ENCODE data around the gene PTPRD. TPM values are rescaled to one million over a fixed set of nuclear protein-coding genes. Genes with fewer than 3 reads are reported as not detected.
"Not testable (repeated sequence)": the region's sequence is repeated elsewhere in the genome, so short reads cannot be mapped to it uniquely, and the experiment has no call there.

Gene PTPRD
- total RNA-seq, 1 donor from 2014 or later, result 532 TPM

- H3K36me3 Mint-ChIP-seq (ENCODE audit: unreplicated experiment), result no peaks in the 10 kb centered on the region
- no peaks in the 10 kb centered on the region for H3K27me3 Mint-ChIP-seq (ENCODE audit: unreplicated experiment)
- TF ChIP-seq, protein P1, sequence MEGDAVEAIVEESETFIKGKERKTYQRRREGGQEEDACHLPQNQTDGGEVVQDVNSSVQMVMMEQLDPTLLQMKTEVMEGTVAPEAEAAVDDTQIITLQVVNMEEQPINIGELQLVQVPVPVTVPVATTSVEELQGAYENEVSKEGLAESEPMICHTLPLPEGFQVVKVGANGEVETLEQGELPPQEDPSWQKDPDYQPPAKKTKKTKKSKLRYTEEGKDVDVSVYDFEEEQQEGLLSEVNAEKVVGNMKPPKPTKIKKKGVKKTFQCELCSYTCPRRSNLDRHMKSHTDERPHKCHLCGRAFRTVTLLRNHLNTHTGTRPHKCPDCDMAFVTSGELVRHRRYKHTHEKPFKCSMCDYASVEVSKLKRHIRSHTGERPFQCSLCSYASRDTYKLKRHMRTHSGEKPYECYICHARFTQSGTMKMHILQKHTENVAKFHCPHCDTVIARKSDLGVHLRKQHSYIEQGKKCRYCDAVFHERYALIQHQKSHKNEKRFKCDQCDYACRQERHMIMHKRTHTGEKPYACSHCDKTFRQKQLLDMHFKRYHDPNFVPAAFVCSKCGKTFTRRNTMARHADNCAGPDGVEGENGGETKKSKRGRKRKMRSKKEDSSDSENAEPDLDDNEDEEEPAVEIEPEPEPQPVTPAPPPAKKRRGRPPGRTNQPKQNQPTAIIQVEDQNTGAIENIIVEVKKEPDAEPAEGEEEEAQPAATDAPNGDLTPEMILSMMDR (IDR thresholded peaks at IDR 0.05; ENCODE audit: partially characterized antibody, unreplicated experiment), result no peak
- no peak for DNase-seq
- H3K27ac Mint-ChIP-seq (ENCODE audit: unreplicated experiment), result peak overlapping the region; percentile 4
- peaks cover 32% of the 10 kb centered on the region for H3K4me1 Mint-ChIP-seq (ENCODE audit: low read depth, unreplicated experiment)
- no peak overlapping the region for H3K4me3 Mint-ChIP-seq (ENCODE audit: unreplicated experiment)
- peaks cover 3% of the 10 kb centered on the region for H3K9me3 Mint-ChIP-seq (ENCODE audit: unreplicated experiment)
These were observed 1908.9 kb downstream of the PTPRD start for GRCh38 chr9:8703904-8704303.

GRCh38 chr9:8701904-8702303, 1910.9 kb downstream of the PTPRD start:
- H3K27me3 Mint-ChIP-seq (ENCODE audit: unreplicated experiment), result no peaks in the 10 kb centered on the region
- H3K36me3 Mint-ChIP-seq (ENCODE audit: unreplicated experiment), result no peaks in the 10 kb centered on the region
- peaks cover 35% of the 10 kb centered on the region for H3K4me1 Mint-ChIP-seq (ENCODE audit: low read depth, unreplicated experiment)
- no peak overlapping the region for H3K27ac Mint-ChIP-seq (ENCODE audit: unreplicated experiment)
- no peak for DNase-seq
- TF ChIP-seq, protein P1 (IDR thresholded peaks at IDR 0.05; ENCODE audit: partially characterized antibody, unreplicated experiment), result no peak
- peaks cover 3% of the 10 kb centered on the region for H3K9me3 Mint-ChIP-seq (ENCODE audit: unreplicated experiment)
- no peak overlapping the region for H3K4me3 Mint-ChIP-seq (ENCODE audit: unreplicated experiment)

- H3K27ac Mint-ChIP-seq (ENCODE audit: unreplicated experiment); H3K27me3 Mint-ChIP-seq (ENCODE audit: unreplicated experiment); H3K36me3 Mint-ChIP-seq (ENCODE audit: unreplicated experiment); DNase-seq; H3K4me3 Mint-ChIP-seq (ENCODE audit: unreplicated experiment); H3K9me3 Mint-ChIP-seq (ENCODE audit: unreplicated experiment): not testable (repeated sequence)
- H3K4me1 Mint-ChIP-seq (ENCODE audit: low read depth, unreplicated experiment), result peaks cover 44% of the 10 kb centered on the region
These were observed 1915.2 kb downstream of the PTPRD start for GRCh38 chr9:8697565-8697964.

DNA sequence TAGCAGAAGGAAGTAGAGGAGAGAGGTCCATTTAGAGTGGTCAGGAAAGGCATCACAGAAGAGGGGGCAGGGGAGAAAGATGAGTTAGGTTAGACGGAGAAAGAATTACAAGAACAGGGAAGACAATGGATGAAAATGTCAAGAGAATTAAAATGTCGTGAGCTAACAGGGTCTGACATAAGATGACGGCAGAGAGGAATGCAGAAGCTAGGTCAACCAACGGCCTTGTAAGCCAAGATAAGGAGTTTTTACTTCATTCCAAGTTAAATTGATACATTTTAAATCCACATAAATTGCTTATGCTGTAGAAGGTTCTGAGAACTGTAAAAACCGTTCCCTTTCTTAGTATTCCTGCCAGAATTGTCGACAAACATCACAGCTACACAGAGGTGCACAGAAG, 1916.3 kb downstream of the PTPRD start:
- no peak overlapping the region for H3K4me3 Mint-ChIP-seq (ENCODE audit: unreplicated experiment)
- peaks cover 6% of the 10 kb centered on the region for H3K9me3 Mint-ChIP-seq (ENCODE audit: unreplicated experiment)
- peaks cover 44% of the 10 kb centered on the region for H3K4me1 Mint-ChIP-seq (ENCODE audit: low read depth, unreplicated experiment)
- H3K27me3 Mint-ChIP-seq (ENCODE audit: unreplicated experiment), result no peaks in the 10 kb centered on the region
- H3K27ac Mint-ChIP-seq (ENCODE audit: unreplicated experiment), result peak overlapping the region; percentile 34
- DNase-seq, result no peak
- H3K36me3 Mint-ChIP-seq (ENCODE audit: unreplicated experiment), result no peaks in the 10 kb centered on the region
- TF ChIP-seq, protein P1 (IDR thresholded peaks at IDR 0.05; ENCODE audit: partially characterized antibody, unreplicated experiment), result no peak

GRCh38 chr9:8694983-8695588, 1917.7 kb downstream of the PTPRD start:
- Mint-ChIP-seq H3K27me3 (ENCODE audit: unreplicated experiment) (no peaks in the 10 kb centered on the region), H3K27ac (ENCODE audit: unreplicated experiment) (peak overlapping the region; percentile 91), H3K4me1 (ENCODE audit: low read depth, unreplicated experiment) (peaks cover 45% of the 10 kb centered on the region), H3K4me3 (ENCODE audit: unreplicated experiment) (peak overlapping the region; percentile 53), H3K36me3 (ENCODE audit: unreplicated experiment) (no peaks in the 10 kb centered on the region), H3K9me3 (ENCODE audit: unreplicated experiment) (peaks cover 8% of the 10 kb centered on the region)
- TF ChIP-seq, protein P1 (IDR thresholded peaks at IDR 0.05; ENCODE audit: partially characterized antibody, unreplicated experiment), result no peak
- DNase-seq, result peak; percentile 45
